HG03565 (cell line): Measurements from ENCODE around the gene SOD1.
"Not testable (repeated sequence)": the region's sequence is repeated elsewhere in the genome, so short reads cannot be mapped to it uniquely, and the experiment has no call there.

Experiments used
- ATAC-seq: cut with Tn5 transposase; IDR thresholded peaks from one replicate; pipeline ENCODE4 v1.9.1; 2021; ENCODE audit warnings: mild to moderate bottlenecking, moderate library complexity; ENCODE audit not compliant: unreplicated experiment

The SOD1 gene

DNA sequence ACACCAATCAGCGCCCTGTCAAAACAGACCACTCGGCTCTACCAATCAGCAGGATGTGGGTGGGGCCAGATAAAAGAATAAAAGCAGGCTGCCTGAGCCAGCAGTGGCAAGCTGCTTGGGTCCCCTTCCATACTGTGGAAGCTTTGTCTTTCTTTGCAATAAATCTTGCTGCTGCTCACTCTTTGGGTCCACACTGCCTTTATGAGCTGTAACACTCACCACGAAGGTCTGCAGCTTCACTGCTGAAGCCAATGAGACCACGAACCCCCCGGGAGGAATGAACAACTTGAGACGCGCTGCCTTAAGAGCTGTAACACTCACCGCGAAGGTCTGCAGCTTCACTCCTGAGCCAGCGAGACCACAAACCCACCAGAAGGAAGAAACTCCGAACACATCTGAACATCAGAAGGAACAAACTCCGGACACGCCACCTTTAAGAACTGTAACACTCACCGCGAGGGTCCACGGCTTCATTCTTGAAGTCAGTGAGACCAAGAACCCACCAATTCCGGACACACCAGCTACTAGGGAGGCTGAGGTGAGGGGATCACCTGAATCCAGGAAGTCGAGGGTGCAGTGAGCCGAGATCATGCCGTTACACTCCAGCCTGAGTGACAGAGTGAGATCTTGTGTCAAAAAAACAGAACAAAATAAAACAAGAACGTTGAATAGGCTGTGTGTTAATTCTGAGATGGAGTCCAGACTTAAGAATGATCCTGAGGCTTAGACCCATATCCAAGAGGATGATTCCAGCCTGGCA, 4.5 kb upstream of the SOD1 start:
- not testable (repeated sequence) for ATAC-seq

DNA sequence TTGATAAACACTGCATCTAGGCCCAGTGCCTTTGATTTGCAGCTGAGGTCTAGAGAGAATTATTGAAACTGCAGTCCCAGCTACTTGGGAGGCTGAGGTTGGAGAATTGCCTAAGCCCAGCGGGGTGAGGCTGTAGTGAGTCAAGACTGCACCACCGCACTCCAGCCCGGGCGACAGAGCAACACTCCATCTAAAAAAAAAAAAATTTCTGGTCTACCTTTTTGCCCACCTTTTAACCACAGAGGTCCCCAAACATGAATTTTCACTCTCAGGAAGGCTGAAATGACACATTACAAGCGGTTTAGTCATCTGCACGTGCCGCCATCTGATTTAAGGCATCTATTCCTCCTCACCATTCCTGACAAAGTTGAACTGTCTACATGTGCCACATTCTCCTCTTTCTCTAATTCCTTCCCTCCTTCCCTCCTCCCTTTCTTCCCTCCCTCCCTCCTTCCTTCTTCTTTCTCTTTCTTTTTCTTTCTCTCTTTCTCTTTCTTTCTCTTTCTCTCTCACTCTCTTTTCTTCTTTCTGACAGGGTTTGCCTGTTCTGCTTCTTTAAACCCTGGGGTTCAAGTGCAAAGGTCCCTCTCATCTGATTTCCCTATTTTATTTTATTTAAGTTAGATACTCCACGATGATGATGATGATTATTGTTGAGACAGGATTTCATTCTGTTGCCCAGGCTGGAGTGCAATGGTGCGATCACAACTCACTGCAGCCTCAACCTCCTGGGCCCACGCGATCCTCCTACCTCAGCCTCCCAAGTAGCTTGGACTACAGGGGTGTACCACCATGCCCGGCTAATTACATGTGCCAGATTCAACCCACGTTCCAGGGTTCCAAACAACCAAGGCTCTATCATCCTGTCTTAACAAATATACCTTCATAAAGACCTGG, 3.0 kb upstream of the SOD1 start:
- no peak for ATAC-seq

DNA sequence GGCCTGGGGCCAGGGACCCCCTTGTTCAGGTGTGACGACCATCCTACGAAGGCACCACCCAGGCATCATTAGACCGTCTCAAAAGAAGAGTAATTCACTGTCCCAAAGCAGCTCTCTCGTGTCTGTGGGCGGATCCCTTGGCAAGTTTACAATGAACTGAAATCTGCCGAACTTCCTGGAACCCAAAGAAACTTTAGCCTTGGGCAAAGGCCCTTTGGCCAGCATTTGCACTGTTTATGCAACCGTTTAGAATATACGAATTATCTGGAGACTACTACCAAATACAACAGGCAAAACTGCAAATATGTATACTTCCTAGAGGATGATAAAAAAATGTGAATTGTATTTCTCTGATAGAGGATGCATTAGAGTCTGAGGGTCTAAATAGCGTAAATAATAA, 1.4 kb upstream of the SOD1 start:
- ATAC-seq: no peak

DNA sequence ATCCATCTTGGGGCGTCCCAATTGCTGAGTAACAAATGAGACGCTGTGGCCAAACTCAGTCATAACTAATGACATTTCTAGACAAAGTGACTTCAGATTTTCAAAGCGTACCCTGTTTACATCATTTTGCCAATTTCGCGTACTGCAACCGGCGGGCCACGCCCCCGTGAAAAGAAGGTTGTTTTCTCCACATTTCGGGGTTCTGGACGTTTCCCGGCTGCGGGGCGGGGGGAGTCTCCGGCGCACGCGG, 282 bp upstream of the SOD1 start:
- ATAC-seq: no peak

DNA sequence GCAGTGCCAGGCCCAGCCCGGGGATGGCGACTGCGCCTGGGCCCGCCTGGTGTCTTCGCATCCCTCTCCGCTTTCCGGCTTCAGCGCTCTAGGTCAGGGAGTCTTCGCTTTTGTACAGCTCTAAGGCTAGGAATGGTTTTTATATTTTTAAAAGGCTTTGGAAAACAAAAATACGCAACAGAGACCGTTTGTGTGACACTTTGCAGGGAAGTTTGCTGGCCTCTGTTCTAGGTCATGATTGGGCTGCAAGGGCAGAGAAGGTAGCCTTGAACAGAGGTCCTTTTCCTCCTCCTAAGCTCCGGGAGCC, 719 bp downstream of the SOD1 start:
- peak; percentile 17 for ATAC-seq

DNA sequence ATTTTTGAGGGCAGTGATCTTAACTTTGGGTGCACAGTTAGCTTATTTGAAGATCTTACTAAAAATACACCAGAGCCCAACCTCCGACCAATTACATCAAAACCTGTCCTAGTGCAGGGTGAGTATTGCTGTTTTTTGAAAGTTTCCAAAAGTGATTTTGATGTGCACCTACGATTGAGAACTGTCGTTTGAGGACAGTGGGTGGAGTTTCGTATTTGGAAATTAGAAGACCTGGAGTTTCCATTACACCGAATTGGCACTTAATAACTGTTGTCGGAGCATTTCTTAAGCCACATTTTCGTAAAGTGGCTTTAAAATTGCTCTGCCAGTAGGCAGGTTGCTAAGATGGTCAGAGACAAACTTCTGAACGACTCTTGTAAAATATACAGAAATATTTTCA, 1.1 kb downstream of the SOD1 start:
- no peak for ATAC-seq

DNA sequence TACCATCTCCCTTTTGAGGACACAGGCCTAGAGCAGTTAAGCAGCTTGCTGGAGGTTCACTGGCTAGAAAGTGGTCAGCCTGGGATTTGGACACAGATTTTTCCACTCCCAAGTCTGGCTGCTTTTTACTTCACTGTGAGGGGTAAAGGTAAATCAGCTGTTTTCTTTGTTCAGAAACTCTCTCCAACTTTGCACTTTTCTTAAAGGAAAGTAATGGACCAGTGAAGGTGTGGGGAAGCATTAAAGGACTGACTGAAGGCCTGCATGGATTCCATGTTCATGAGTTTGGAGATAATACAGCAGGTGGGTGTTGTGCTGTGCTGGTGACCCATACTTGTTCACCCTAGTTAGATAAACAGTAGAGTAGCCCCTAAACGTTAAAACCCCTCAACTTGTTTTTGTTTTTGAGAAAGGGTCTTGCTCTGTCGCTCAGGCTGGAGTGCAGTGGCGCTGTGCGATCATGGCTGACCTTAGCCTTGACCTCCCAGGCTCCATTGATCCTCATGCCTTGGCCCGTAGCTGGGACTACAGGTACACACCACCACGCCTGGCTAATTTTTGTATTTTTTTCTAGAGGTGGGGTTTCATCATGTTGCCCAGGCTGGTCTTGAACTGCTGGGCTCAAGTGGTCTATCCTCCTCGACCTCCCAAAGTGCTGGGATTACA, 4.2 kb downstream of the SOD1 start:
- no peak for ATAC-seq

DNA sequence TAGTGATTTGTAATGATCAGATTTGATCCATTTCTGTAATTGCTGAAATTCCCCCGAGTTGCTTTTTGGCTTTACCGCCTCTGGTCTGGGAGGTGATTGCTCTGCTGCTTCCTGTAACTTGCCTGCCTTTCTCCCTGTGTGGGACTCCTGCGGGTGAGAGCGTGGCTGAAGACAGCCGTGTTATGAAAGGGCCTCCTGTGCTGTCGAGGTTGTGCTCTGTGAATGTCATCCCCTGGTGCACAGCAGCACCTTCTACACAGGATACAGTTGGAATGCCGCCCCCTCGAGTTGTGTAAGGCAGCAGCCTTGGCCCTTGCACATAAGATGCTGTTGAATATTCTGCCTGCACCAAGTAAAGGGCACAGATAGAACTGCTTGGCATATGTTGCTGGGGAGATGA, 5.9 kb downstream of the SOD1 start:
- ATAC-seq: no peak

DNA sequence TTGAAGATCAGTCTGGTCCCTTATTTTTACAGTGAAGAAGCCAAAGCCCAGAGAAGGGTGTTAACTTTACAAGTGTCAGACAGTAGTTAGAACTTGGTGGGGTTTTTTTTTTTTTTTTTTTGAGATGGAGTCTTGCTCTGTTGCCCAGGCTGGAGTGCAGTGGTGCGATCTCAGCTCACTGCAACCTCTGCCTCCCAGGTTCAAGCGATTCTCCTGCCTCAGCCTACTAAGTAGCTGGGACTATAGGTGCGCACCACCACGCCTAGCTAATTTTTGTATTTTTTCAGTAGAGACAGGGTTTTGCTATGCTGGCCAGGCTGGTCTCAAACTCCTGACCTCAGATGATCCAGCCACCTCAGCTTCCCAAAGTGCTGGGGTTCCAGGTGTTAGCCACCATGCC, 6.4 kb downstream of the SOD1 start:
- ATAC-seq: not testable (repeated sequence)

DNA sequence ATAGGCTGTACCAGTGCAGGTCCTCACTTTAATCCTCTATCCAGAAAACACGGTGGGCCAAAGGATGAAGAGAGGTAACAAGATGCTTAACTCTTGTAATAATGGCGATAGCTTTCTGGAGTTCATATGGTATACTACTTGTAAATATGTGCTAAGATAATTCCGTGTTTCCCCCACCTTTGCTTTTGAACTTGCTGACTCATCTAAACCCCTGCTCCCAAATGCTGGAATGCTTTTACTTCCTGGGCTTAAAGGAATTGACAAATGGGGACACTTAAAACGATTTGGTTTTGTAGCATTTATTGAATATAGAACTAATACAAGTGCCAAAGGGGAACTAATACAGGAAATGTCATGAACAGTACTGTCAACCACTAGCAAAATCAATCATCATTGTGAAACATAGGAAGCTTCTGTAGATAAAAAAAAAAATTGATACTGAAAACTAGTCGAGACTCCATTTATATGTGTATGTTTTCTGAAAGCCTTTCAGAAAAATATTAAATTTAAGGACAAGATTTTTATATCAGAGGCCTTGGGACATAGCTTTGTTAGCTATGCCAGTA, 7.0 kb downstream of the SOD1 start:
- ATAC-seq: no peak

DNA sequence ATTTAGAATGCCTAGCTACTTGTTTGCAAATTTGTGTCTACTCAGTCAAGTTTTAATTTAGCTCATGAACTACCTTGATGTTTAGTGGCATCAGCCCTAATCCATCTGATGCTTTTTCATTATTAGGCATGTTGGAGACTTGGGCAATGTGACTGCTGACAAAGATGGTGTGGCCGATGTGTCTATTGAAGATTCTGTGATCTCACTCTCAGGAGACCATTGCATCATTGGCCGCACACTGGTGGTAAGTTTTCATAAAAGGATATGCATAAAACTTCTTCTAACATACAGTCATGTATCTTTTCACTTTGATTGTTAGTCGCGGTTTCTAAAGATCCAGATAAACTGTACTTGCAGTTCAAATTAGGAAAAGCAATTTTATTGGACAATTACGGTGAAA, 7.6 kb downstream of the SOD1 start:
- no peak for ATAC-seq

DNA sequence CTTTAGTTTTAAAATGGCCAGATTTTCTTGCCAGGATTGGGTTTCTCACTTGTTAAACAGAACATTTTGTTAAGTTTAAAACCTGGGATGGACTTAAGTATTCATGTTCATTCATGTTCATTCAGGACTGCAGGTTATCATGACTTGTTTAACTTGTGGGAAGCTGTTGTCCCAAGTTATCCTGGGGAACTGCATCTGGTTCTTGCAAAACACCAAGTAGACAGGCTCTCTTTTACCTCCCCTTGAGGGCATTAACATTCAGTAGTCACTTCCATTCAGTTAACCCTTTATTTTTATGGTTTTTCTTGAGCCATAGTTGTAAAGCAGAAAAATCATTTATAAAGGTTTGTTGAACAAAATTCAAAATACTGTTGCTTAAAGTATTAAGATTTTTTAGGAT, 8.1 kb downstream of the SOD1 start:
- no peak for ATAC-seq

DNA sequence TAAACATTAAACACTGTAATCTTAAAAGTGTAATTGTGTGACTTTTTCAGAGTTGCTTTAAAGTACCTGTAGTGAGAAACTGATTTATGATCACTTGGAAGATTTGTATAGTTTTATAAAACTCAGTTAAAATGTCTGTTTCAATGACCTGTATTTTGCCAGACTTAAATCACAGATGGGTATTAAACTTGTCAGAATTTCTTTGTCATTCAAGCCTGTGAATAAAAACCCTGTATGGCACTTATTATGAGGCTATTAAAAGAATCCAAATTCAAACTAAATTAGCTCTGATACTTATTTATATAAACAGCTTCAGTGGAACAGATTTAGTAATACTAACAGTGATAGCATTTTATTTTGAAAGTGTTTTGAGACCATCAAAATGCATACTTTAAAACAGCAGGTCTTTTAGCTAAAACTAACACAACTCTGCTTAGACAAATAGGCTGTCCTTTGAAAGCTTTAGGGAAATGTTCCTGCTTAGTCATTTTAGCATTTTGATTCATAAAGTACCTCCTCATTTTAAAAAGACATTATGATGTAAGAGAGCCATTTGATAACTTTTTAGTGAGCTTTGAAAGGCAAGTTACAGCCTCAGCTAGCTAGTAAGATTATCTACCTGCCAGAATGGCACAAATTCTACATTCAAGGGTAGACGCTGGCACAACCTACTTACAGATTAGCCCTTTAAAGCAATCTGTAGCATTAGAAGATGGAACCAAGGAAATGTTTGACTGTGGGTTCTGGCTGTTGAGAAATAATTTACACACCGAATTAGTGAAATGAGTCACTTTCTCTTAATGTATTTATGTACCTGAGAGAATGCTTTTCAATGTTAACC, 9.4 kb downstream of the SOD1 start:
- peak; percentile 39 for ATAC-seq

DNA sequence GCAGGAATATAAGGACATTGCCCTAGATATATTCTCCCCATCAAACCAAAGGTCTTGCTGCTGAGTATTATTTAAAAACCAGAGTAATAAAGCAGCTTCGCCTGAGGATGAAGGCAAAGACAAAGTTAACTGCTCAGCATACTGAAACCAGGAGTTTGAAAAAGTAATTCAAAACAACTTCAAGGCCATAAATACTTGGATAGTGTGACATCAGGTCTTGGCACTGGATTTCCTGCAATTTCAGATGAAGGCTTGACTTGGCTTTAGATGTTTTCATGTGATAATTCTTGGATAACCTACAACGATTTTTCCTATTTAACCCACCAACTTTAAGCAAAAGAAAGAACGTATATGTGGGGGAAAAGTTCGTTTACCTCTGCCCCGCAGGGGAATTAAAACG, 10.6 kb downstream of the SOD1 start:
- ATAC-seq: no peak

DNA sequence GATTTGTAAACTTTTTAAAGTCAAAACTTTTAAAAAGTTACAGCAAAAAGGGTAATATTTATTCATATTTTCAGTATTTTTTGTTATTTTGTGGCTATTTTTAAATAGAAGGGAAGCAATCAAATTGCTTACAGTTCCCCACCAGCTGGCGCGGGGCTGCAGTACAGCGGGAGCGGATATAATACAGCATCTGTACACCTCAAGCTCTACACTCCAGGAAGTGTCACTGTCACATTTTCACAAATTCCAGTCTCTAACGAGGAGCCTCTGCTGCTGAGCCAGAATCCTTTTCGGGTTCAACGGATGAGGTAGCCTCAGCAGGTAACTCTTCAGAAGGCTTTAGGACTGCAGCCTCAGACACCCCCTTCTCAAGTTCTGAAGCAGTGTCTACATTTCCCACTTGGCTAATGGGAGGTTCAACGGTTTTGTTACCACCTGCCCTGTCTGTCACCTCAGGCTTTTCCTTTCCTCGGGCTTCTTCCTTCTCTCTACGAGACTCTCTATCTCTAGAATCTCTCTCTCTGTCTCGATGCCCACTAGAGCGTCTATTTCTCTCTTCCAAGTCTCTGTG, 11.7 kb downstream of the SOD1 start:
- ATAC-seq: no peak

DNA sequence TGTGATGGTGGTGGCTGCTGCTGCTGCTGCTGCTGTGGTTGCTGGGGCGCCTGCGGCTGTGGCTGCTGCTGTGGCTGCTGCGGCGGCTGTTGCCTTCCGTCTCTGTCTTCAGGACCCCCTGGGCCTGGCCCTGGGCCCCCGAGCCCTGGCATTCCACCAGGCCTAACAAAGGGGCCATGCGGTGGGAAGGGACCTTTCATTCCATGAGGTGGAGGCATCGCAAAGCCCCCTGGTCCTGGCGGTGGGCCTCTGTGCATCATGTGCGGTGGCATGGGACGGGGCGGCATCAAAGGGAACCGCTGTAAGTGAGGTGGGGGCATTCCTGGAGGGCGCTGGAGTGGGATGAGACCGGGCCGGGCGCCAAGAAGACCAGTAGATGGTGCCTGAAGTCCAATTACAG, 12.4 kb downstream of the SOD1 start:
- no peak for ATAC-seq

DNA sequence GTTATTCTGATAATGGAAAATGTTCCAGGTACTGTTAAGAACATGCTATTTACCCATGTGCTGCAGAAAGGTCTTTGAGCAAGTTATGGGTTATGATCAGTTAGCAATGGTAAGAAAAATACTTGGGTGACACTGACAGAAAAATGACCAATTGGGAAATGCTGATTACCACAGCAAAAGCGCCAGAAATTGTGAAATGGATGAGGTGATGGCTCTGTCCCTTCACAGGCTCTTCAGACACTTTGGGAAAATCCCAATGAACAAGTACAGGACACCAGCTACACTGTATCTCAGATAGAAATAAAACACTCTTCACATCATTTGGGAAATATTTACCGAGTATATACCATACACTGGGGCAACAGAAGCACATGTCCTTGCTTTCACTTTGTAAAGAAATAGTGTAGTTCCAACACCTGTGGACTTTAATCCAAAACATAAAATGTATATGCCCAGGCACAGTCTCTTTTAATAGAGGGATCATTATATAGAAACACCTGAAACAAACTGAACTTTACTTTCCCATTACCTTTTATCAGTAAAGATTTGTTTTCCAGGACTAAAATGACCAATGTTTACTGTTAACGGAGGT, 13.9 kb downstream of the SOD1 start:
- no peak for ATAC-seq

DNA sequence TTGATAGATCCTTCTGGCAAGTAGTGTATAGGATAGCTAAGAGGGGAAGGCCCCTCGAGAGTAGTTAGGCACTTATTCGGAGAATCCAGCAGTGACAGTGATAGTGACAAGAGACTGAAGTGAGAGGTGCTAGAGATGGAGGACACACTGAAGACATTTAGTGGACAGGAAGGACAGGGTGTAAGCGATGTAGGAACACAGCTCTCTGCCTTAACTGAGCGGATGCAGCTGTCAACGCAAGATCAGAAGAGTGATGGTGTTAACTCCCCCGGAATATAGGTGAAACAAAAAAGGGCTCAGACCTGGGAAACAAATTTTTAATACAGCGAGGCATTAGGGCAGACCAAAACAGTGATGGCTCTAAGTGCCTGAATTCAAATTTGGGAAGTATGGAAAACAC, 15.8 kb downstream of the SOD1 start:
- ATAC-seq: no peak

DNA sequence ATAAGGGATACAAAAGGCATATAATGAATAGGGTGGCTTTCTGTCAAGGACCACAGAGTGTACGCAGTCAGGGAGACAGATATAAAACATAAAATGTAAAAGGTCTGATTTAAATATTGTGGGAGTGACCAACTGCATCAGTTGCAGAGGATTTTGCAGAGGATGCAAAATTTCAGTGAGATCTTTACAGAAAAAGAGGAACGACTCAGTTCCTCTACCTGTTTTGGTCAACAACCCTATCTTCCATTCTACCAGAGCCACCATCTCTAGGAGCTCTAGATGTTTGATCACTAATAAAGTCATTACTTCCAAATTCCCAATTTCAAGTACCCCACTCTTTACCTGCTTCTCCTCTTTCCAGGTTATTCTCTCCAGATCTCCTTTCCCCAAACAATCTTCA, 16.5 kb downstream of the SOD1 start:
- no peak for ATAC-seq

DNA sequence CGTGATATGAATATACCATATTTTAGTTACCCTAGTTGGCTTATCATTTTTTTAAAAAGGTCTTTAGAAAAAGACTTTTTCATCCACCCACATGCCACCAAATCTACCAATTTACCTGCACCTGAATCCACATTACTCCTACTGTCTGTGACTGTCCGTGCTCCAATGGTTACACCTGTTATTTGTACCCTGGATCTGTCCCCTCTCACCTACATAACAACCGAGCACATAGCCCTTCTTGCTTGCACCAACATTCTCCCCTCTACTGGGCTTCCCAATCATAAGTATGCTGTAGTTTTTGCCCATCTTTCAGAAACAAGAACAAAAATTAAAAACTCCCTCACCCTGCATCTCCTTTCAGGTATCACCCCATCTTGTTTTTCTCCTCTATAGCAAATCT, 17.6 kb downstream of the SOD1 start:
- no peak for ATAC-seq
